Gastroesophageal sphincter (tissue), 4 donors: ENCODE data around the gene SPDYE3. TPM values are rescaled to one million over a fixed set of nuclear protein-coding genes. Genes with fewer than 3 reads are reported as not detected.
"Not testable (repeated sequence)": the region's sequence is repeated elsewhere in the genome, so short reads cannot be mapped to it uniquely, and the experiment has no call there.

Source experiments
- ATAC-seq: fragments of 150-250 bp; one replicate; pipeline ENCODE4 v1.9.1; 2016; ENCODE audit warnings: mild to moderate bottlenecking, moderate library complexity
- H3K27ac ChIP-seq, 4 donors: fragments of 200-600 bp; sonication (generic) in 3 of 4; 1 replicate in 3 of 4; 2 replicates in 1 of 4; pipeline ENCODE4 v1.5.1; 2016 to 2019
- H3K27me3 ChIP-seq: fragments of 200-600 bp; sonication (generic); one replicate; pipeline ENCODE4 v1.5.1; 2019
- H3K36me3 ChIP-seq, 2 donors: fragments of 200-600 bp; sonication (generic); one replicate each; pipeline ENCODE4 v1.5.1; 2019; ENCODE audit warnings: control low read depth in 1 of 2
- H3K4me1 ChIP-seq, 3 donors: fragments of 200-600 bp; sonication (generic); 1 replicate in 2 of 3; 2 replicates in 1 of 3; pipeline ENCODE4 v1.5.1; 2016 to 2019; ENCODE audit warnings: control low read depth in 2 of 3
- H3K4me3 ChIP-seq, 2 donors: fragments of 200-600 bp; sonication (generic); one replicate each; pipeline ENCODE4 v1.5.1; 2019; ENCODE audit warnings: mild to moderate bottlenecking in 1 of 2, moderate library complexity in 1 of 2
- H3K9me3 ChIP-seq, 3 donors: fragments of 200-600 bp; sonication (generic); one replicate each; pipeline ENCODE4 v1.5.1; 2017 to 2019; ENCODE audit warnings: control low read depth in 2 of 3
- CTCF ChIP-seq, 4 experiments: fragments of 200-600 bp in 2 of 4; fragments of 450-650 bp in 2 of 4; sonication (generic) in 1 of 4; IDR thresholded peaks; one replicate each; pipeline ENCODE4 v1.5.1; 2017 to 2019; ENCODE audit warnings: antibody characterized with exemption in 4 of 4, mild to moderate bottlenecking in 2 of 4, moderate library complexity in 2 of 4
- EP300 ChIP-seq: sonication (generic); formaldehyde crosslinking; IDR thresholded peaks from one replicate; pipeline ENCODE4 v1.6.1; 2017; ENCODE audit warnings: antibody characterized with exemption, mild to moderate bottlenecking
- POLR2A ChIP-seq, 2 donors: fragments of 450-650 bp; IDR thresholded peaks; one replicate each; pipeline ENCODE4 v1.6.1; 2017; ENCODE audit warnings: antibody characterized with exemption in 2 of 2, mild to moderate bottlenecking in 2 of 2, moderate library complexity in 1 of 2
- POLR2AphosphoS5 ChIP-seq: sonication (generic); formaldehyde crosslinking; IDR thresholded peaks from one replicate; pipeline ENCODE4 v1.6.1; 2017; ENCODE audit warnings: antibody characterized with exemption
- WGBS, 2 donors: methylation state at CpG; one replicate each; pipeline ENCODE4 v1.1.5; 2018; ENCODE audit warnings: low coverage in 1 of 2; 5-methylcytosine and 5-hydroxymethylcytosine counted together
- total RNA-seq, 4 donors: library from RNA; depleted of rRNA; stranded (reverse); fragments of >200 nt; gene quantifications; one replicate each; pipeline ENCODE4 v1.1.0, GENCODE V29; 2016

The SPDYE3 gene
- total RNA-seq, 4 donors from 2014 or later: not detected

GRCh38 chr7:100321648-100322047, 14.1 kb downstream of the SPDYE3 start:
- ATAC-seq, H3K27ac ChIP-seq, H3K4me3 ChIP-seq, H3K27me3 ChIP-seq, H3K4me1 ChIP-seq, H3K9me3 ChIP-seq: not testable (repeated sequence)
- H3K36me3 ChIP-seq: peaks cover 0 to 59% of the 10 kb centered on the region in 2 donors
- WGBS, 2 donors: 100% methylated on average over 1 of the region's 1 CpG; no CpG with 5 or more reads in 1 of the 2 donors

- H3K4me3 ChIP-seq, H3K27ac ChIP-seq, H3K4me1 ChIP-seq, ATAC-seq, H3K27me3 ChIP-seq, H3K9me3 ChIP-seq: not testable (repeated sequence)
- peaks cover 0 to 78% of the 10 kb centered on the region in 2 donors for H3K36me3 ChIP-seq
- WGBS, 2 donors: 85 to 96% methylated on average over 4 to 5 of the region's 13 CpGs
Observed at GRCh38 chr7:100324194-100324593, 16.7 kb downstream of the SPDYE3 start.

GRCh38 chr7:100325671-100326070, 18.2 kb downstream of the SPDYE3 start:
- peaks cover 0 to 66% of the 10 kb centered on the region in 2 donors for H3K36me3 ChIP-seq
- ATAC-seq, H3K27me3 ChIP-seq, H3K27ac ChIP-seq, H3K4me3 ChIP-seq, H3K4me1 ChIP-seq, H3K9me3 ChIP-seq: not testable (repeated sequence)
- 78 to 81% methylated on average over 3 to 8 of the region's 9 CpGs for WGBS, 2 donors

GRCh38 chr7:100326914-100327313, 19.4 kb downstream of the SPDYE3 start:
- WGBS, 2 donors: 100% methylated on average over 4 to 5 of the region's 11 CpGs
- not testable (repeated sequence) for H3K27ac ChIP-seq, H3K4me1 ChIP-seq, H3K27me3 ChIP-seq, H3K4me3 ChIP-seq, ATAC-seq, H3K9me3 ChIP-seq
- H3K36me3 ChIP-seq: peaks cover 0 to 67% of the 10 kb centered on the region in 2 donors

- Histone ChIP-seq H3K27ac (peak overlapping the region; percentile 87 to 98 (median 97)), H3K4me3 (peak overlapping the region; percentile 60 to 78), H3K36me3 (peaks cover 0 to 36% of the 10 kb centered on the region in 2 donors), H3K4me1 (peaks cover 0 to 30% (median 3%) of the 10 kb centered on the region in 3 donors)
- H3K27me3 ChIP-seq, H3K9me3 ChIP-seq: not testable (repeated sequence)
- TF ChIP-seq POLR2AphosphoS5: peak; percentile 99
- peak; percentile 95 to 97 for TF ChIP-seq POLR2A (IDR thresholded peaks at IDR 0.05)
- peak in 2 of 4 experiments; percentile 19 to 21 for TF ChIP-seq CTCF (IDR thresholded peaks at IDR 0.05)
- WGBS, 2 donors: no CpG with 5 or more reads among the region's 85 CpGs
- ATAC-seq: peak; percentile 99
Observed at GRCh38 chr7:100335566-100336466, 28.3 kb downstream of the SPDYE3 start.

- not testable (repeated sequence) for H3K4me3 ChIP-seq
- peaks cover 0 to 49% of the 10 kb centered on the region in 2 donors for H3K36me3 ChIP-seq
Observed at GRCh38 chr7:100338083-100338696, 30.7 kb downstream of the SPDYE3 start.

GRCh38 chr7:100341286-100341685, 33.8 kb downstream of the SPDYE3 start:
- peaks cover 0 to 45% (median 0%) of the 10 kb centered on the region in 3 donors for H3K4me1 ChIP-seq
- not testable (repeated sequence) for H3K27me3 ChIP-seq, H3K9me3 ChIP-seq, H3K4me3 ChIP-seq, ATAC-seq, H3K27ac ChIP-seq
- 63 to 100% methylated on average over 1 to 5 of the region's 6 CpGs for WGBS, 2 donors
- peaks cover 0 to 68% of the 10 kb centered on the region in 2 donors for H3K36me3 ChIP-seq

More at GRCh38 chr7:100338083-100338696, 30.7 kb downstream of the SPDYE3 start:
- not testable (repeated sequence) for H3K9me3 ChIP-seq, H3K27ac ChIP-seq, ATAC-seq, H3K27me3 ChIP-seq
- WGBS, 2 donors: 77 to 79% methylated on average over 6 to 11 of the region's 15 CpGs
- peaks cover 0 to 40% (median 3%) of the 10 kb centered on the region in 3 donors for H3K4me1 ChIP-seq

GRCh38 chr7:100342765-100343164, 35.3 kb downstream of the SPDYE3 start:
- Histone ChIP-seq H3K4me1 (peaks cover 0 to 34% (median 0%) of the 10 kb centered on the region in 3 donors), H3K27me3 (no peaks in the 10 kb centered on the region), H3K4me3 (no peak overlapping the region), H3K36me3 (peaks cover 0 to 78% of the 10 kb centered on the region in 2 donors), H3K9me3 (no peaks in the 10 kb centered on the region), H3K27ac (peak overlapping the region in 1 of 4 donors; percentile 48)
- peak; percentile 42 for ATAC-seq
- TF ChIP-seq EP300: no peak
- TF ChIP-seq CTCF (IDR thresholded peaks at IDR 0.05): no peak
- no peak for TF ChIP-seq POLR2A (IDR thresholded peaks at IDR 0.05)
- TF ChIP-seq POLR2AphosphoS5: no peak
- 17 to 38% methylated on average over 1 to 5 of the region's 6 CpGs for WGBS, 2 donors

GRCh38 chr7:100344124-100344559, 36.6 kb downstream of the SPDYE3 start:
- not testable (repeated sequence) for H3K27me3 ChIP-seq, ATAC-seq, H3K4me3 ChIP-seq, H3K9me3 ChIP-seq
- H3K36me3 ChIP-seq: peaks cover 0 to 80% of the 10 kb centered on the region in 2 donors
- 76% methylated on average over 3 of the region's 4 CpGs; no CpG with 5 or more reads in 1 of the 2 donors for WGBS, 2 donors
- H3K27ac ChIP-seq: peak overlapping the region in 1 of 4 donors; percentile 60
- H3K4me1 ChIP-seq: peaks cover 0 to 36% (median 0%) of the 10 kb centered on the region in 3 donors
